HepG2 (cell line): Measurements from ENCODE around the gene MRPL58. TPM values are rescaled to one million over a fixed set of nuclear protein-coding genes. Genes with fewer than 3 reads are reported as not detected.

Experiments used
- ARNTL ChIP-seq: sonication (generic); formaldehyde crosslinking; IDR thresholded peaks from 2 replicates; pipeline ENCODE4 v1.4.0; 2020; ENCODE audit warnings: mild to moderate bottlenecking, missing genetic modification reagents
- ESRRA ChIP-seq: sonication (generic); formaldehyde crosslinking; IDR thresholded peaks from 2 replicates; pipeline ENCODE4 v1.5.1; 2020; ENCODE audit warnings: mild to moderate bottlenecking, low read depth, missing genetic modification reagents
- RORA ChIP-seq: sonication (generic); formaldehyde crosslinking; IDR thresholded peaks from 2 replicates; pipeline ENCODE4 v1.5.0; 2020; ENCODE audit warnings: mild to moderate bottlenecking, missing genetic modification reagents, moderate library complexity
- SMARCE1 ChIP-seq: fragments of 450-650 bp; IDR thresholded peaks from 2 replicates; pipeline ENCODE4 v1.6.1; 2017; ENCODE audit warnings: borderline replicate concordance
- TP53 ChIP-seq: sonication (generic); formaldehyde crosslinking; conservative IDR thresholded peaks from 2 replicates; pipeline ENCODE4 v1.4.0; 2020; ENCODE audit warnings: missing genetic modification reagents
- ZNF235 ChIP-seq: sonication (generic); formaldehyde crosslinking; IDR thresholded peaks from 2 replicates; pipeline ENCODE4 v1.8.1; 2023; ENCODE audit warnings: mild to moderate bottlenecking, missing genetic modification reagents, borderline replicate concordance
- ZNF44 ChIP-seq: sonication (generic); formaldehyde crosslinking; IDR thresholded peaks from 2 replicates; pipeline ENCODE4 v1.5.1; 2020; ENCODE audit warnings: mild to moderate bottlenecking, missing genetic modification reagents
- ZNF605 ChIP-seq: sonication (generic); formaldehyde crosslinking; IDR thresholded peaks from 2 replicates; pipeline ENCODE4 v1.8.0; 2022; ENCODE audit warnings: mild to moderate bottlenecking, missing genetic modification reagents
- polyA plus RNA-seq, 8 experiments: library from polyadenylated mRNA; depleted of rRNA in 3 of 8; stranded (reverse) in 7 of 8; unstranded in 1 of 8; fragments of >200 nt; fragmentation: Illumina TruSeq in 4 of 8; extraction: Trizol in 4 of 8; gene quantifications; 2 replicates each; pipeline versions ENCODE4 v1.2.1 to v1.2.3, GENCODE V29; 2011 to 2016; ENCODE audit warnings: low read depth in 4 of 8, missing spikeins in 1 of 8, mixed read lengths in 1 of 8; ENCODE audit not compliant: insufficient read depth in 1 of 8
- total RNA-seq, 5 experiments: library from RNA; depleted of rRNA; stranded (reverse); fragments of >200 nt; fragmentation: Illumina TruSeq; extraction: Trizol; gene quantifications; 2 replicates each; pipeline ENCODE4 v1.2.3, GENCODE V29; 2016; ENCODE audit warnings: low read depth in 1 of 5
- TF ChIP-seq, protein P1 (sequence below): sonication (generic); formaldehyde crosslinking; IDR thresholded peaks from 2 replicates; pipeline ENCODE4 v1.8.1; 2023; ENCODE audit warnings: mild to moderate bottlenecking, inconsistent platforms, moderate library complexity, missing genetic modification reagents, borderline replicate concordance
- TF ChIP-seq, protein P2 (sequence below): sonication (generic); formaldehyde crosslinking; IDR thresholded peaks from 2 replicates; pipeline ENCODE4 v1.4.0; 2020; ENCODE audit warnings: missing genetic modification reagents
- TF ChIP-seq, protein P3 (sequence below): sonication (generic); formaldehyde crosslinking; IDR thresholded peaks from 2 replicates; pipeline ENCODE4 v1.8.0; 2022; ENCODE audit warnings: mild to moderate bottlenecking, missing genetic modification reagents, borderline replicate concordance
- TF ChIP-seq, protein P4 (sequence below), 2 experiments: sonication (generic) in 1 of 2; formaldehyde crosslinking in 1 of 2; IDR thresholded peaks; 2 replicates each; pipeline versions ENCODE4 v1.6.1 to v1.9.0; 2014 to 2022; ENCODE audit warnings: antibody characterized with exemption in 1 of 2, borderline replicate concordance in 1 of 2, inconsistent platforms in 1 of 2, low read depth in 1 of 2, missing genetic modification reagents in 1 of 2
- TF ChIP-seq, protein P5 (sequence below): sonication (generic); formaldehyde crosslinking; IDR thresholded peaks from 2 replicates; pipeline ENCODE4 v1.5.0; 2020; ENCODE audit warnings: mild to moderate bottlenecking, missing genetic modification reagents, moderate library complexity

The MRPL58 gene
- total and polyA plus RNA-seq, 2 of the 13 experiments (the other 11 are each of a cell fraction or from before 2014, with no cell fraction given): 44.9 to 68.9 TPM

DNA sequence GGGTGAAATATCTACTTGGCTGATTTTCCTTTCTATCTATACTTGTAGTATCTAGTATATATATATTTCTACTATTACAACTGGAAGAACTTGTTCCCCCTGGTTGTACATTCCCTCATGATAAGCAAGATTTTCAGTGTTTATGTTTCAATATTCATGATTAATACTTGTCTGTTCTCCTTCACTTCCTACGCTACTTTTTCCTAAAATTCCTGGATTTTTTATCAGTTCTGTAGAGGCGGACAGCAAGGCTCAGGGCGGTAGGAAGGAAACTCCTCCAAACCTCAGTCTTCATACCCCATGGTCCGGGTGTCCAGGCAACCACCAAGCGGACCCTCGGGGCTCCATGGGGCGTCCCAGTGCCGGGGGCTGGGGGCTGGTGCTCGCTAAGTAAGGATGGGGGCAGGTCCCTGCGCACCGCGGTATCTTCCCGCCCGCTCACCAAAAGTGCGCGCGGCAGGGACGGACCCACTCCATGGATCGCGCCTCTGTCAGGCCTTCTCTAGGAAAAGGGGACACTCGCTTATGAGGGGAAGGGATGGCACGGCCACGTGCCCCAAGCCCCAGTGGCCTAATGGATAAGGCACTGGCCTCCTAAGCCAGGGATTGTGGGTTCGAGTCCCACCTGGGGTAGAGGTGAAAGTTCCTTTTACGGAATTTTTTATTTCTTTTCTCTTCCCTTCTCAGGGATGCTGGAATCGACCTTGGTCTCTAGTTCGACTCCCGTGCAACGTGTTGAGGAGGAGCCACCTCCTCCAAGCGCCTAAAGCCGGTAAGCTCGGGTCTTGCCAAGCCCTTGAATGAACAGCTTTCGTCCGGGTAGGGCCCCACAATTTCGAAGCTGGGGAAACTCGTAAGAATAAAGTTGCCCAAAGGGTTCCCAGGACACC, 21.1 kb downstream of the MRPL58 start (continued):
- TF ChIP-seq ARNTL (CRISPR knock-in tag): peak; percentile 95
- peak; percentile 83; the same call in 1 of the 2 replicates for TF ChIP-seq ZNF605 (CRISPR knock-in tag)
- TF ChIP-seq, protein P1, sequence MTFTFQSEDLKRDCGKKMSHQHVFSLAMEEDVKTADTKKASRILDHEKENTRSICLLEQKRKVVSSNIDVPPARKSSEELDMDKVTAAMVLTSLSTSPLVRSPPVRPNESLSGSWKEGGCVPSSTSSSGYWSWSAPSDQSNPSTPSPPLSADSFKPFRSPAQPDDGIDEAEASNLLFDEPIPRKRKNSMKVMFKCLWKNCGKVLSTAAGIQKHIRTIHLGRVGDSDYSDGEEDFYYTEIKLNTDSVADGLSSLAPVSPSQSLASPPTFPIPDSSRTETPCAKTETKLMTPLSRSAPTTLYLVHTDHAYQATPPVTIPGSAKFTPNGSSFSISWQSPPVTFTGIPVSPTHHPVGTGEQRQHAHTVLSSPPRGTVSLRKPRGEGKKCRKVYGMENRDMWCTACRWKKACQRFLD (CRISPR knock-in tag): 0 out of 2 replicates have a peak, but pooled peaks have one; percentile 32
- TF ChIP-seq, protein P2, sequence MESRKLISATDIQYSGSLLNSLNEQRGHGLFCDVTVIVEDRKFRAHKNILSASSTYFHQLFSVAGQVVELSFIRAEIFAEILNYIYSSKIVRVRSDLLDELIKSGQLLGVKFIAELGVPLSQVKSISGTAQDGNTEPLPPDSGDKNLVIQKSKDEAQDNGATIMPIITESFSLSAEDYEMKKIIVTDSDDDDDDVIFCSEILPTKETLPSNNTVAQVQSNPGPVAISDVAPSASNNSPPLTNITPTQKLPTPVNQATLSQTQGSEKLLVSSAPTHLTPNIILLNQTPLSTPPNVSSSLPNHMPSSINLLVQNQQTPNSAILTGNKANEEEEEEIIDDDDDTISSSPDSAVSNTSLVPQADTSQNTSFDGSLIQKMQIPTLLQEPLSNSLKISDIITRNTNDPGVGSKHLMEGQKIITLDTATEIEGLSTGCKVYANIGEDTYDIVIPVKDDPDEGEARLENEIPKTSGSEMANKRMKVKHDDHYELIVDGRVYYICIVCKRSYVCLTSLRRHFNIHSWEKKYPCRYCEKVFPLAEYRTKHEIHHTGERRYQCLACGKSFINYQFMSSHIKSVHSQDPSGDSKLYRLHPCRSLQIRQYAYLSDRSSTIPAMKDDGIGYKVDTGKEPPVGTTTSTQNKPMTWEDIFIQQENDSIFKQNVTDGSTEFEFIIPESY (CRISPR knock-in tag): peak; percentile 74
- no peak for TF ChIP-seq SMARCE1
- TF ChIP-seq, protein P3, sequence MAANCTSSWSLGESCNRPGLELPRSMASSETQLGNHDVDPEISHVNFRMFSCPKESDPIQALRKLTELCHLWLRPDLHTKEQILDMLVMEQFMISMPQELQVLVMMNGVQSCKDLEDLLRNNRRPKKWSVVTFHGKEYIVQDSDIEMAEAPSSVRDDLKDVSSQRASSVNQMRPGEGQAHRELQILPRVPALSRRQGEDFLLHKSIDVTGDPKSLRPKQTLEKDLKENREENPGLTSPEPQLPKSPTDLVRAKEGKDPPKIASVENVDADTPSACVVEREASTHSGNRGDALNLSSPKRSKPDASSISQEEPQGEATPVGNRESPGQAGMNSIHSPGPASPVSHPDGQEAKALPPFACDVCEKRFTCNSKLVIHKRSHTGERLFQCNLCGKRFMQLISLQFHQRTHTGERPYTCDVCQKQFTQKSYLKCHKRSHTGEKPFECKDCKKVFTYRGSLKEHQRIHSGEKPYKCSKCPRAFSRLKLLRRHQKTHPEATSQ (CRISPR knock-in tag): no peak
- TF ChIP-seq ZNF235 (CRISPR knock-in tag): no peak
- TF ChIP-seq, protein P4, sequence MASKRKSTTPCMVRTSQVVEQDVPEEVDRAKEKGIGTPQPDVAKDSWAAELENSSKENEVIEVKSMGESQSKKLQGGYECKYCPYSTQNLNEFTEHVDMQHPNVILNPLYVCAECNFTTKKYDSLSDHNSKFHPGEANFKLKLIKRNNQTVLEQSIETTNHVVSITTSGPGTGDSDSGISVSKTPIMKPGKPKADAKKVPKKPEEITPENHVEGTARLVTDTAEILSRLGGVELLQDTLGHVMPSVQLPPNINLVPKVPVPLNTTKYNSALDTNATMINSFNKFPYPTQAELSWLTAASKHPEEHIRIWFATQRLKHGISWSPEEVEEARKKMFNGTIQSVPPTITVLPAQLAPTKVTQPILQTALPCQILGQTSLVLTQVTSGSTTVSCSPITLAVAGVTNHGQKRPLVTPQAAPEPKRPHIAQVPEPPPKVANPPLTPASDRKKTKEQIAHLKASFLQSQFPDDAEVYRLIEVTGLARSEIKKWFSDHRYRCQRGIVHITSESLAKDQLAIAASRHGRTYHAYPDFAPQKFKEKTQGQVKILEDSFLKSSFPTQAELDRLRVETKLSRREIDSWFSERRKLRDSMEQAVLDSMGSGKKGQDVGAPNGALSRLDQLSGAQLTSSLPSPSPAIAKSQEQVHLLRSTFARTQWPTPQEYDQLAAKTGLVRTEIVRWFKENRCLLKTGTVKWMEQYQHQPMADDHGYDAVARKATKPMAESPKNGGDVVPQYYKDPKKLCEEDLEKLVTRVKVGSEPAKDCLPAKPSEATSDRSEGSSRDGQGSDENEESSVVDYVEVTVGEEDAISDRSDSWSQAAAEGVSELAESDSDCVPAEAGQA (IDR thresholded peaks at IDR 0.05; ENCODE audit: low read depth): 0 out of 2 replicates have a peak, but pooled peaks have one; percentile 39
- TF ChIP-seq, protein P4 (CRISPR knock-in tag; IDR thresholded peaks at IDR 0.05; ENCODE audit: borderline replicate concordance): no peak
- no peak for TF ChIP-seq RORA (CRISPR knock-in tag)
- TF ChIP-seq ZNF44: 0 out of 2 replicates have a peak, but pooled peaks have one; percentile 59
- TF ChIP-seq, protein P5, sequence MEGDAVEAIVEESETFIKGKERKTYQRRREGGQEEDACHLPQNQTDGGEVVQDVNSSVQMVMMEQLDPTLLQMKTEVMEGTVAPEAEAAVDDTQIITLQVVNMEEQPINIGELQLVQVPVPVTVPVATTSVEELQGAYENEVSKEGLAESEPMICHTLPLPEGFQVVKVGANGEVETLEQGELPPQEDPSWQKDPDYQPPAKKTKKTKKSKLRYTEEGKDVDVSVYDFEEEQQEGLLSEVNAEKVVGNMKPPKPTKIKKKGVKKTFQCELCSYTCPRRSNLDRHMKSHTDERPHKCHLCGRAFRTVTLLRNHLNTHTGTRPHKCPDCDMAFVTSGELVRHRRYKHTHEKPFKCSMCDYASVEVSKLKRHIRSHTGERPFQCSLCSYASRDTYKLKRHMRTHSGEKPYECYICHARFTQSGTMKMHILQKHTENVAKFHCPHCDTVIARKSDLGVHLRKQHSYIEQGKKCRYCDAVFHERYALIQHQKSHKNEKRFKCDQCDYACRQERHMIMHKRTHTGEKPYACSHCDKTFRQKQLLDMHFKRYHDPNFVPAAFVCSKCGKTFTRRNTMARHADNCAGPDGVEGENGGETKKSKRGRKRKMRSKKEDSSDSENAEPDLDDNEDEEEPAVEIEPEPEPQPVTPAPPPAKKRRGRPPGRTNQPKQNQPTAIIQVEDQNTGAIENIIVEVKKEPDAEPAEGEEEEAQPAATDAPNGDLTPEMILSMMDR: no peak
- TF ChIP-seq ESRRA (CRISPR knock-in tag): 0 out of 2 replicates have a peak, but pooled peaks have one; percentile 17
- 0 out of 2 replicates have a peak, but pooled peaks have one; percentile 76 for TF ChIP-seq TP53 (CRISPR knock-in tag)
